Smooth muscle cell (in vitro differentiated cells): Measurements from ENCODE around the gene TLL1. TPM values are rescaled to one million over a fixed set of nuclear protein-coding genes. Genes with fewer than 3 reads are reported as not detected.

Experiments used
- DNase-seq: peaks from one replicate; lab custom pipeline; 2025; ENCODE audit not compliant: unreplicated experiment; lab: John Stamatoyannopoulos, UW
- H2AFZ ChIP-seq: fragments of 200-600 bp; sonication (generic); 2 replicates; pipeline ENCODE4 v1.6.0; 2016; ENCODE audit warnings: antibody characterized with exemption, low read depth, mild to moderate bottlenecking
- H3F3A ChIP-seq: fragments of 200-600 bp; sonication (generic); 2 replicates; pipeline ENCODE4 v1.6.0; 2017; ENCODE audit warnings: antibody characterized with exemption, low read depth
- H3K27ac ChIP-seq: fragments of 200-600 bp; sonication (generic); 2 replicates; pipeline ENCODE4 v1.5.1; 2016; ENCODE audit warnings: low read depth, mild to moderate bottlenecking
- H3K27me3 ChIP-seq: fragments of 200-600 bp; sonication (generic); 2 replicates; pipeline ENCODE4 v1.6.1; 2016; ENCODE audit warnings: low read depth, mild to moderate bottlenecking
- H3K36me3 ChIP-seq: fragments of 200-600 bp; sonication (generic); 2 replicates; pipeline ENCODE4 v1.5.1; 2016; ENCODE audit warnings: low read depth
- H3K4me1 ChIP-seq: fragments of 200-600 bp; sonication (generic); 2 replicates; pipeline ENCODE4 v1.5.1; 2016; ENCODE audit warnings: low read depth
- H3K4me2 ChIP-seq: fragments of 200-600 bp; sonication (generic); 2 replicates; pipeline ENCODE4 v1.6.0; 2016; ENCODE audit warnings: mild to moderate bottlenecking
- H3K4me3 ChIP-seq: fragments of 200-600 bp; sonication (generic); 2 replicates; pipeline ENCODE4 v1.5.1; 2016; ENCODE audit warnings: mild to moderate bottlenecking
- H3K79me2 ChIP-seq: fragments of 200-600 bp; sonication (generic); 2 replicates; pipeline ENCODE4 v1.6.0; 2016; ENCODE audit warnings: low read depth, mild to moderate bottlenecking
- H3K9ac ChIP-seq: fragments of 200-600 bp; sonication (generic); 2 replicates; pipeline ENCODE4 v1.6.0; 2016; ENCODE audit warnings: low read depth
- H3K9me3 ChIP-seq: fragments of 200-600 bp; sonication (generic); replicated peaks from 2 replicates; pipeline ENCODE4 v1.5.1; 2016; ENCODE audit warnings: low read depth
- H4K20me1 ChIP-seq: fragments of 200-600 bp; sonication (generic); 2 replicates; pipeline ENCODE4 v1.6.0; 2016; ENCODE audit warnings: low read depth
- WGBS: methylation state at CpG from one replicate; pipeline ENCODE4 v1.1.7; 2016; ENCODE audit warnings: low lambda C conversion rate; 5-methylcytosine and 5-hydroxymethylcytosine counted together
- polyA plus RNA-seq: library from polyadenylated mRNA; unstranded; fragments of >200 nt; fragmentation: Nextera tagmentation; extraction: Ambion mirVana; gene quantifications from 2 replicates; pipeline ENCODE4 v1.2.1, GENCODE V29; 2016
- total RNA-seq: library from RNA; depleted of rRNA; stranded (reverse); fragments of >200 nt; gene quantifications from 2 replicates; pipeline ENCODE4 v1.2.3, GENCODE V29; 2014
- TF ChIP-seq, protein P1 (sequence below): fragments of 200-600 bp; sonication (generic); IDR thresholded peaks from 2 replicates; pipeline ENCODE4 v1.5.1; 2017; ENCODE audit warnings: borderline replicate concordance, mild to moderate bottlenecking, antibody characterized with exemption; ENCODE audit not compliant: insufficient read depth, poor library complexity, severe bottlenecking

Gene TLL1
- total RNA-seq = 2.8 and 13.6 TPM in 2 replicates
- polyA plus RNA-seq = 0.16 and 0.87 TPM in 2 replicates

DNA sequence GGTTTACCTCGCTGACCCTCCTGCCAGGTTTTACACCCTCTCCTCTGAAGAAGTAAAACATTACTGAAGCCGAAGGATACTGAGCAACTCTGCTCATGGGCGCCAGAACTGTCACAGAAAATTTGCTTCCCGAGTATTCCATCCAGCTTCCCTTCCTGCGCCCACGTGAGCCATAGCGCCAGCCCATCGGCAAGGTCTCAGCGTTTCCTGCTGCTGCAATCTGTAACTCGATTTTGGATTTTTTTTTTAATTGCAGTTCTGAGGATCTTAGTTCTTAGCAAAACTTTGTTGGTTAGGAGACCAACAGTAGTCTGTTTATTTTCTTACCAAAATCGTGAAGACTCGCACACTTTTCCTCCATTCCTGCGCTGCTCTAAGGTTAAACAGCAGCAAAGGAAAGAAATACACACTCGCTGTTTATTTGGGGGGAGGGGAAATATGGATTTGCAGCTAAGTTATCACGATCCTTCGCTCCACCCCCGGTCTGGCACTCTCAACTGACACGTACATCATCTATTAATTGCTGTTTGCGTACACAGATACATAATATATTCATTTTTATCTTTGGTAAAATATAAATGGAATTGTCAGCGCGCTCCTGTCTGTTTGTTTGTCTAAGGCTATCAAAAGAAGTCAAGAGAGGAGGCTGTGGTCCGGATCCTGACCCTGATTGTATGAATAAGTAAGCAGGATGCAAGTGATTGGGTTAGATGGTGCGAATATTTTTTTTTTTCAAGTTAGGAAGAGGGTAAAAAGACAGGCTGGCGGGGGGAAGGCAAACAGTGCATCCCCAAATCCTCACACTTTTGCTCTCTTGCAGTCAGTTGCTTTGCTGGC lies at the start of gene TLL1:
TLL1 (plus strand) TSS at position 777 of the 837 bp plus-strand sequence. CDS start 668 bp downstream, outside the sequence.
- Histone ChIP-seq H3K9me3 (no peaks in the 10 kb centered on the region), H3K27ac (no peak within 1 kb of the TSS), H3K4me2 (peak within 1 kb of the TSS; percentile 99), H3K36me3 (no peaks in the 10 kb centered on the region), H3K4me3 (peak within 1 kb of the TSS; percentile 66), H3K9ac (no peak within 1 kb of the TSS), H4K20me1 (no peaks in the 10 kb centered on the region), H3K79me2 (no peaks in the 10 kb centered on the region), H2AFZ (peak within 1 kb of the TSS; percentile 95), H3K27me3 (peaks cover 92% of the 10 kb centered on the region), H3F3A (no peaks in the 10 kb centered on the region), H3K4me1 (peaks cover 17% of the 10 kb centered on the region)
- TF ChIP-seq, protein P1, sequence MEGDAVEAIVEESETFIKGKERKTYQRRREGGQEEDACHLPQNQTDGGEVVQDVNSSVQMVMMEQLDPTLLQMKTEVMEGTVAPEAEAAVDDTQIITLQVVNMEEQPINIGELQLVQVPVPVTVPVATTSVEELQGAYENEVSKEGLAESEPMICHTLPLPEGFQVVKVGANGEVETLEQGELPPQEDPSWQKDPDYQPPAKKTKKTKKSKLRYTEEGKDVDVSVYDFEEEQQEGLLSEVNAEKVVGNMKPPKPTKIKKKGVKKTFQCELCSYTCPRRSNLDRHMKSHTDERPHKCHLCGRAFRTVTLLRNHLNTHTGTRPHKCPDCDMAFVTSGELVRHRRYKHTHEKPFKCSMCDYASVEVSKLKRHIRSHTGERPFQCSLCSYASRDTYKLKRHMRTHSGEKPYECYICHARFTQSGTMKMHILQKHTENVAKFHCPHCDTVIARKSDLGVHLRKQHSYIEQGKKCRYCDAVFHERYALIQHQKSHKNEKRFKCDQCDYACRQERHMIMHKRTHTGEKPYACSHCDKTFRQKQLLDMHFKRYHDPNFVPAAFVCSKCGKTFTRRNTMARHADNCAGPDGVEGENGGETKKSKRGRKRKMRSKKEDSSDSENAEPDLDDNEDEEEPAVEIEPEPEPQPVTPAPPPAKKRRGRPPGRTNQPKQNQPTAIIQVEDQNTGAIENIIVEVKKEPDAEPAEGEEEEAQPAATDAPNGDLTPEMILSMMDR = no peak
- no peak for DNase-seq
- WGBS = 4% methylated on average over 24 of the region's 24 CpGs

DNA sequence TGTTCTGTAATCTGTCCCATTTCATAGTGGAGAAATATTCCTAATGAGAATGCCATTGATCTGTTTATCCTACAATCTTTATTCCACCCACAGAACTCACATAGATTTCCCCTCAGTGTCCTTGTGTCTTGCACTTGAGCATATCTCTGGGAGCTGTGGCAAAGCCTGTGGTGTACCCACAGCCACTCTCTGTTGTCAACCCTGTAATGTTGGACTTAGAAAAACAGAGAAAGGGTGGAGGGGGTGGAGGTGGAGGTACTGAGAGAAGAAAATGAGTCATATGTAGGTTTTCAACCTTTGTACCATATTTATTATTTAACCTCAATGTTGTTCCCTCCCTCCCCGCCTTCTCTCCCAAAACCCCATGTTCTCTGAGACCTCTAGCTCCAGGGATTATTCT lies 46.9 kb upstream of the TLL1 start:
- TF ChIP-seq, protein P1 = no peak
- H4K20me1 ChIP-seq = no peaks in the 10 kb centered on the region
- peaks cover 4% of the 10 kb centered on the region for H3K4me1 ChIP-seq
- WGBS = 76% methylated on average over 1 of the region's 1 CpG
- H3K9me3 ChIP-seq = no peaks in the 10 kb centered on the region
- H3K79me2 ChIP-seq = no peaks in the 10 kb centered on the region
- no peak overlapping the region for H3K9ac ChIP-seq
- H3K27me3 ChIP-seq = no peaks in the 10 kb centered on the region
- no peaks in the 10 kb centered on the region for H3K36me3 ChIP-seq
- no peak for DNase-seq
- no peak overlapping the region for H2AFZ ChIP-seq
- no peak overlapping the region for H3K27ac ChIP-seq
- no peak overlapping the region for H3K4me3 ChIP-seq
- H3F3A ChIP-seq = no peaks in the 10 kb centered on the region
- H3K4me2 ChIP-seq = no peak overlapping the region

DNA sequence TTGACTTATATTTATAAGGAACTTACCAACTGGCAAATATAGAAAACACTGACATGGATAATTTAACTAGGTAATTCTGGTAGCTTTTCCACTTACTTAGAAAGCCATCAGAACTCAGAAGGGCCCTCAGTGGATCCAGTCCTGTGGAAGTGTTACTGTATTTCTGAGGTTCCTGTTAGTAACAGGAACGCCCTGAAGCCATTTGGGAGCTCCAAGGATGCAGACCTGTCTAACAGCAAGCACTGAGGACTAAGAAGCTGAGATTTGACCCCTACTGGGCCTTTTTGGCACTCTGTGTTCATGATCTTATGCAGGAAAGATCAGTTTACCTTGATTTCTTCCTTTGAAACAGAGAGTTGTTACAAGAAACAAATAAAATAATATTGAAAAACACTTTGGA lies 46.0 kb upstream of the TLL1 start:
- 96% methylated on average over 1 of the region's 1 CpG for WGBS
- DNase-seq = no peak
- no peaks in the 10 kb centered on the region for H4K20me1 ChIP-seq

More for the DNA sequence above, 46.0 kb upstream of the TLL1 start:
- Histone ChIP-seq H3K9ac (no peak overlapping the region), H3F3A (no peaks in the 10 kb centered on the region), H3K27me3 (no peaks in the 10 kb centered on the region), H3K79me2 (no peaks in the 10 kb centered on the region), H3K27ac (no peak overlapping the region), H3K4me3 (no peak overlapping the region), H3K9me3 (no peaks in the 10 kb centered on the region), H3K4me2 (no peak overlapping the region), H3K36me3 (no peaks in the 10 kb centered on the region), H2AFZ (no peak overlapping the region), H3K4me1 (peaks cover 4% of the 10 kb centered on the region)
- TF ChIP-seq, protein P1 = no peak
